HG03045 (cell line): ENCODE data around the gene AUTS2.
"Not testable (repeated sequence)": the region's sequence is repeated elsewhere in the genome, so short reads cannot be mapped to it uniquely, and the experiment has no call there.

Experiments
- ATAC-seq: cut with Tn5 transposase; IDR thresholded peaks from one replicate; pipeline ENCODE4 v1.9.1; 2021; ENCODE audit warnings: mild to moderate bottlenecking, moderate library complexity; ENCODE audit not compliant: unreplicated experiment

The AUTS2 gene

GRCh38 chr7:69780379-69780778 lies 182.1 kb downstream of the AUTS2 start:
- ATAC-seq, result no peak

- ATAC-seq, result no peak
These were observed 183.2 kb downstream of the AUTS2 start for GRCh38 chr7:69781412-69781846.

DNA sequence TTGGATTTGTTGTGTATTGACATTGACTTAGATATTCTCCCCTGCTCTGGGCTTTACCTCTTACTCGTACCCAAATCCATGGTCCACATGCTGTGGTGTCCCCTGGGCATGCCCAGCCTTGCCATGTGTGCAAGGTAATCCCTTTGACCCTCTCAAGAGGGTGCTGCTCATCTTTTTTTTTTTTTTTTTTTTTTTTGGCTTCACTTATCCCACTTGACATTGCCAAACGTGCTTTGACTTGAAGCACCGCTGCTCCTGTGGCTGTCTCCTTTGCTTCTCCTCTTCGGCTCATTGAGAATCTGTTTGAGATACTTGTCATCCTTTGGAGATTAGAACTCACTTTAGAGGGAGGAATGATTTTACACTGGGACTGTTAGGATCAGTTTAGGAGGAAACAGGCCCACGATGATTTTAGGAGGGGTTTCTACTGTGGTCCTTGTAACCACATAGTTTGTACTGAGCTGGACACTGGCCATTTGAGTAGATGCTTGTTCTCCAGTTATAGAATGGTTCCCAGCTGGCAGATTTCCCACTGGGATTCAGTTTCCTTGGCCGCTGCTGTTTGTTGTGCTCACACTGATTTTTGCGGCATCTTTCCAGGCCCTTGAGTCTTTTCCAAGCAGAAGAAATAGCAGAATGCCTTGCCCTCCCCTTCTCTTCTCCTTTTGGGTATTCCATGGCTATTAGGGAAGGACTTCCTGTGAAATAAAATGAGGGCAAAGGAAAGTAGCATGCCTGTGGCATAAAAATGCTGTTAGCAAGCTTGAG lies 184.8 kb downstream of the AUTS2 start:
- ATAC-seq, result no peak

GRCh38 chr7:69786130-69786529 lies 187.9 kb downstream of the AUTS2 start:
- ATAC-seq, result not testable (repeated sequence)

DNA sequence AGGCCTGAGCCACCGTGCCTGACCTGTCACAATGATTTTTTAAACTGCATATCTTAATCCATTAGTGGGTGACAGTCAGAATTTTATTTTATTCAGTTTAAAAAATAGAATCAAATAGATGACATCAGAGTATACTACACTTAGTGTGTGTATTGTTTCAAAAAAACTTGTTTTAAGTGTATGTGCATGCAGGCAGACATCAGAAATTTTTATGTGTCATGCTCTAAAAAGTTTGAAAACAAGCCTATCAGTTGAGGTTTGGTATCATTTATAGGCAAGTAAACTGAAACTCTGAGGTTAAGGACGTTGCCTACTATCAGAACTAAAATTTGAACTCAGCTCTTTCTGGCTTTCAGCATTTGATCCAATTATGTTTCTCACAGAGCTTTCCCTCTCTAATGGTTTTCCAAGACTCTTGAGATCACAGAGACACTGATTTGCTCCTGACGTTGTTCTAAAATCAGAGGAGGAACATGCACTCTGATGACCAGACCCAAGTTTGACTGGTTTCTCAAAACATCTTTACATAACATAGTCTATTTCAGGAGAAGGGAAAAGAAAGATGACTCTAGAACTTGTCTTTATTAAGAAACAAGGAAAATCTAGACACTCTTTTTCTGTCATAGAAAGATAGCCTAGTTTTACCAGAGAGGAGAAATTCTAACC lies 188.6 kb downstream of the AUTS2 start:
- no peak for ATAC-seq

DNA sequence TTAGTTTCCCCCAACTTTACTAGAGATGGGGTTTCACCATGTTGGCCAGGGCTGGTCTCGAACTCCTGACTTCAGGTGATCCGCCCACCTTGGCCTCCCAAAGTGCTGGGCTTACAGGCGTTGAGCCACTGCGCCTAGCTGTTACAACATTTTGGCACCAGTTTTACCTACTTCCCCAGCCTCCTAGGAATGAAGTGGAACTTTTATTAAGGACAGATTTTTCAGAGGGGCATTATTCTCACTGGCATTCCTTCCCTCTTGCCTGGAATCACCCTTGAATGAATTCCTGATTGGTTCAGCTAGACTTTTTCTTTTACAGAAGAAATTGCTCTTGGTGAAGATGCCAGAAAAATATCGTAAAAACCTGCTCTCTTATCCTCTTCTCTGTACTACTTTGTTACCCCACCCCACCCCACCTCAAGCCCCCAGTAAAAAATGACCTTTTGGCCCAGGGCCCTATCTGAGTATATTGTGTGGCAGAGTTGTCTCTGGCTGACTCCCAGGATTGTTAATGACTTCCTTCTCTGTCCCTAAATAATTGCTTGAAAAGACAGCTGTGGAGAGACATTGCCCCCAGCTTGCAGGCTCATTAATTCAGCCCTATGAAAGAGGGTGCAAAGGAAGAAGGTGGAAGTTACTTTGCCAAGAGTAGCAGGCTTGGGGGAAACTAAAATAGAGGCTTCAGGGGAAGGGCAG lies 189.6 kb downstream of the AUTS2 start:
- no peak for ATAC-seq

GRCh38 chr7:69789563-69789962 lies 191.3 kb downstream of the AUTS2 start:
- ATAC-seq, result no peak

GRCh38 chr7:69790977-69791724 lies 192.9 kb downstream of the AUTS2 start:
- no peak for ATAC-seq

GRCh38 chr7:69791739-69792138 lies 193.5 kb downstream of the AUTS2 start:
- no peak for ATAC-seq

DNA sequence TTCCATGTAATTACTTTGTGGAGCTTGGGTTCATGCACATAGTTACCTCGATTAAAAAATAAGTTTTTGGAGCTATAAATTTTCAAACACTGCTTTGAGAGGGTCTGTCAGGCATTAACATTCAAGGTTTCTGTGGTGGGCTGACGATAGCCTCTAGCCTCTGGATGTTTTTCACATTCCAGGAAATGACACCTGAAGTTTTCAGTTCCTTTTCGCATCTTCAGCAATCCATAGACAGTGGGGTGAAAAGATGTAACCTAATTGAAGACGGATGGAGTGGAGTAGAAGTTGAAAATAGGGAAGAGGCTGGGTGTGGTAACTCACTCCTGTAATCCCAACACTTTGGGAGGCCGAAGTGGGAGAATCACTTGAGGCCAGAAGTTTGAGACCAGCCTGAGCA lies 197.7 kb downstream of the AUTS2 start:
- ATAC-seq, result no peak

DNA sequence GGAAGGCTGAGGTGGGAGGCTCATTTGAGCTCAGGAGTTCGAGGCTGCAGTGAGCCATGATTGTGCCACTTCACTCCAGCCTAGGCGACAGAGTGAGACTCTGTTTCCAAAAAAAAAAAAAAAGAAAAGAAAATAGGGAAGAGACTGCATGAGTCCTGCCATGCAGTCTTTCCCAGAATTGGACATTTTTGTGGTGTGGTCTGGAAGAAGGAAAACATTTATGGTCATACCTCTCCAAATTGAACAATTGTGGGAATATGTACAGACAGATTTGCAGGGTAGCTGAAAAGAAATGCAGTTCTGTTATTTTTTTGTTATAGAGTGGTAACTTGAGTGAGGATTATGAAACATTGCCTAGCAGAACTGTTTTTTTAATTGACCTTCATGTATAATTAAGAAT lies 198.1 kb downstream of the AUTS2 start:
- ATAC-seq, result no peak

DNA sequence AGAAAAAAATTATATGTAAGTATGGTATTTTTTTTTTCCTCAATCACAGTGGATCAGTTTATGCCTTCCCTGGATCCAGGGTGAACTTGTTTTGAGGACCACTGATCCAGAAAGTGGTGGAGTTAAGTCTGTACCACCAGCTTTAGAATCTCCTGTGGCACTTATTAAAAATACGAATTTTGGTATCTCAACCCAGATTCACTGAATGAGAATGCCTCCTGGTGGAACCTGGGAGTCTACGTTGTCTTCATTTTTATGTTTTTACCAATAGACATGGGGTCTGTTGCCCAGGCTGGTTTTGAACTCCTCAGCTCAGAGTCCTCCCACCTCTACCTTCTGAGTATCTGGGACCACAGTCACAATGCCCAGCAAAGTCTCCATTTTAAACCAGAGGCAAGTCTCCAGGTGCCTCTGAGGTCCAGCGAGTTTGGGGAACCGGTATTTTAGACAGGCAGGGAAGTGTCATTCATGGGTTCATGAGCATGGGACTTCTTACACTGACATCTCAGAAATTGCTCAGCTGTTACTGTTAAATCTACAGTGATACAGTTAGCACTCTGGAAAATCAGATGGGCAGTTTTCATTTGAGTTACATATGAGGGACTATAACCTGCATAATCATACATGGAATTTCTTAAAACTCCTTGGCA lies 200.9 kb downstream of the AUTS2 start:
- no peak for ATAC-seq

GRCh38 chr7:69799990-69800389 lies 201.7 kb downstream of the AUTS2 start:
- no peak for ATAC-seq

DNA sequence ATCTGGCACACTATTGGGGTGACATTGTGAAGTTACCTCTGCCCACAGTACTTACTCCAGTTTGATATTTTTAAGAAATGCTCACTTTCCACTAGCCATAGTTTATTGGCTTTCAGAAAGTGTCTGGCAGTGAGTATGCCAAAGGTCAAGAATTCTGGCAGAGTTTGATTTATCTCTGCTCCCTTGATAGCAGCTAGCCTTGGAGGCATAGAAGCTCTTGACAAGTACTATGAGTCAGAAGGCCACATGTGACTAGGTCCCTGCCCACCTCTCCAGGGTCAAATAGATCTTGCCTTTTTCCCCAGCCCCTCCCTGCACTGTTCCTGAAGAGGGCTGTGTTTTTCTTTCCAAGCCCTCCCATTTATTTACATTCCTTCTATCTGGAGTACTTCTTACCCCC lies 202.2 kb downstream of the AUTS2 start:
- no peak for ATAC-seq

- no peak for ATAC-seq
These were observed 203.7 kb downstream of the AUTS2 start for GRCh38 chr7:69801729-69802682.

DNA sequence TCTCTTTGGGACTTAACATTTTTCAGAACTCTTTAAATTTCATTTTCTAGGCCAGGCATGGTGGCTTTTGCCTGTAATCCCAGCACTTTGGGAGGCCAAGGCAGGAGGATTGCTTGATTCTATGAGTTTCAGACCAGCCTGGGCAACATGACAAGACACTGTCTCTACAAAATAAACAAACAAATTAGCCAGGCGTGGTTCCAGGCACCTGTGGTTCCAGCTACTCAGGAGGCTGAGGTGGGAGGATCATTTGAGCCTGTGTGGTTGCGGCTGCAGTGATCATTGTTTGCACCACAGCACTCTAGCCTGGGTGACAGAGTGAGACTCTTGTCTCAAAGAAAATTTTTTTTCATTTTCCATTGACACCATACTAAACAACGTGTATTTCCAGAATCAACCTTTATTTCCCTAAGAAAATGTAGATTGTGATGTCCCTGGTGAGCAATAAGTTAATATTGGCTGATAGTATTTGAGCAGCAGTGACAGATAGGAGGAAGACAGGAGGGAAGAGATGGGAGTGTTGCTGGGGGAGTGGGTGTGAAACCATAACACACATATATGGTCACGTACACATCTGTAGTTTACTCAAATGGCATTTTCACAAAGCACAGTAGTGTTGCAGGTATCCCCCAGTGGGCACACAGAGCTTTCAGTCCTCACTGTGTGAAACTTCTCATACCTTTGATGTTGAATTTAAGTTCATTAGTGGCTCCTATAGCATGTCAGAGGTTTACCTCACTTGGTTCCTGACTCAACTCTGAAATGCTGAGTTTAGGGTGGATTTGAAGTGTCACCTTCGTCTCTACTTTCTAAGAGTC lies 205.6 kb downstream of the AUTS2 start:
- ATAC-seq, result peak; percentile 92

- ATAC-seq, result no peak
These were observed 206.7 kb downstream of the AUTS2 start for GRCh38 chr7:69804962-69805361.

- ATAC-seq, result no peak
These were observed 210.1 kb downstream of the AUTS2 start for GRCh38 chr7:69808391-69808790.
